GM18870 (cell line): ENCODE results near the gene ANO4.
"Not testable (repeated sequence)": the region's sequence is repeated elsewhere in the genome, so short reads cannot be mapped to it uniquely, and the experiment has no call there.

Experiments used
- ATAC-seq: cut with Tn5 transposase; IDR thresholded peaks from one replicate; pipeline ENCODE4 v1.9.1; 2021; ENCODE audit warnings: moderate library complexity; ENCODE audit not compliant: unreplicated experiment

The ANO4 gene

DNA sequence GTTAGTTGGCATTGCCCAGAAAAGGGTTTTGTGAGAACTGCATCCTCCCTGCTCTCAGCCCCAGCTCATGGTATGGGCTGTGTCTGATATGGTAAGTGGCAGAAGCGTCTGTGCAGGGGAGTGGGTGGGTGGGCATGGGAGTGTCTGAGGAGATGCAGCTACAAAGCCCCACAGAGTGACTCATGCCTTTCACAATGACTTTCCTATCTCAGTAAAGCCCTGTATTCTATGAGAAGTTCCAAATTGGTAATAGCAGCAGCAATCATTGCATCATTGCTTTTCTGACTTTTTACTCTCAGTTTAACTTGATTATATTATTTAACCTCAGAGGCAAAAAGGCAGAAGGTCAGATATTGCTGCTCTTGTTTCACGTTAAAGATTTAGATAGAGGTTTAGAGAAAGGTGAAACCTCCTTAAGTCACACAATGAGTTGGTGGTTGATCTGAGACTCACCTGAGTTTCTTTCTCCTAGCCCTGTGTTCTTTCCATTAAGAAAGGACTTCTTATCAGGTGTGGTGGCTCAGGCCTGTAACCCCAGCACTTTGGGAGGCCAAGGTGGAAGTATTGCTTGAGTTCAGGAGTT lies 243.8 kb downstream of the ANO4 start:
- ATAC-seq = peak; percentile 78

DNA sequence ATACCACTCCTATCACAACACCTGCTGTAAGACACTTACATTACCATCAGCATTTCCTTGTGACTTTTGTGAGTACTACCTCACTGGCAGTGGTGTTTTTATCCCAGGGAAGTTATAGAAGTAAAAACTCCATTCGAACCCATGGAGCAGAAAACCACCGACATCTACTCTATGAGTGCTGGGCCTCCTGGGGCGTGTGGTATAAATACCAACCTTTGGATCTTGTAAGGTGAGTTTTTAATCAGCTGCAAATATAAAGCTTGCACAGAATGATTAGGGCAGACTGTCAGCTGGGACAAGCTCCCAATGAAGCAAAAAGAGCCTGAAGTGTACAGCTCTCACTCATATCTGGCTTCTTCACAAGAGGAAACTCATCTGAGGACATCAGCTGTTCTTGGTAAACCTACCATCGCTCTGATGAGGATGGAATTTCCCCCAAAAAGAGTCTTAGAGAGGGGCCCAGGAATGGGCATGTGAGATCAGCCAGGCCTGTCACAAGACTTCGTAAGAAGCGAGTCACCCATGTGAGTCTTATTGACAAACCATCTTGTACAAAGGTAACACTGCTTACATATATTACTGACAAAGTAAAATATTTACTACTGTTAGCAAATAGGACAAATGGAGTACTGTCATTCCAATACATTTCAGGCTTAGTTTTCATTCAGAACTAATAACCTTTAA lies 245.4 kb downstream of the ANO4 start:
- no peak for ATAC-seq

DNA sequence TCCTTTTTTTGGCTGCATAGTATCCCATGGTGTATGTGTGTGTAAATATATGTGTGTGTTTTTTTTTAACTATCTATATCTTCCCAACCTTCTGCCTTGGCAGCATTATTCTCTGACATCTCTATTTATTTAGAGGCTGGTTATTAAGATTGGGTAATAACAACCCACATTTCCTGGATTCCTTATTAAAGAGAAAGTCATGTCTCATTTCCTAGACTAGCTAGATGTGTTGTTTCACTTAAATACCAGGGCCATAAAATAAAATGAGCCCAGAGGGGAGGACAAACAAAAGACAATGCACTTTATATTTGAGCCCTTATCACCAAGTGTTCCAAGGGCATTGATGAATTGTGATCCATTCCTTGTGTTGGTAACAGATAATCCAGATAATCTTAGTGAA lies 246.4 kb downstream of the ANO4 start:
- no peak for ATAC-seq

DNA sequence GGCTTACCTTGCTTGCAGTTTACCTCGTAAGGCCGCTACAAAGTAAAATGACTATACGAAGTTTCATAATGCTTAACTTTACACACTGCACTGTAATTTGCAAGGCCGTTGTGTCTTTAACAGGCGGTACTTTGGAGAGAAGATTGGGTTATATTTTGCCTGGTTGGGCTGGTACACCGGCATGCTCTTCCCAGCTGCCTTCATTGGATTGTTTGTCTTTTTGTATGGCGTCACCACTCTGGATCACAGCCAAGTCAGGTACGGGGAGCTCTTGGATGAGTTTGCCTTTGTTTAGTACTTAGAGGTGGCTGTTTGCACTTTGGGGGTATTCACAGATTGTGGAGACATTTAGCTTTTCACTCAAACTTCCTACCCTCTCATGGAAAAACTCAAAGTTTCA lies 247.6 kb downstream of the ANO4 start:
- ATAC-seq = no peak

DNA sequence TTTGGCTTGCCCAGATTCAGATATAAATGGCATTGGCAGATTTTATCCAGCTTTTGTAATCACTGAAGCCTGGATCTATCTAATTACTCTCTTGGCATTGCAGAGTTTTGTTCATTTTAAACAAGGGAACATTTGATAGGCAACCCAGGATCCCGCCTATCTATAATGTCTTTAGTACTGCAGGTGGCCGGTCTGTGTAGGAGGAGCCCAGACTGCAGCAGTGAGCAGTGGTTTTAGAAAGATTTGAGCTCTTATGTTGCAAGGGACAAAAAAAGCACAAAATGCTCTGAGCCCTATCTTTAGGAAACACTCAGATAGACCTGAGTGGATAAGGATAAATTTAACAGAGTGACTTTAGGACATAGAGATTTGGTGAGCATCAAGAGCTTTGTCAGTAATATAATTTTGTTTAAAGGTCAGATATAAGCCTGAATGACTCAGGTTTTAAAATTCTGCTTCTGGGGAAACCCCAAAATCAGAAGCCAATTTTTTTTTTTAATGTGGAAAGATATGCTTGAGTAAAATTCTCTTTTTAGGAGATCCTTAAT lies 250.0 kb downstream of the ANO4 start:
- no peak for ATAC-seq

DNA sequence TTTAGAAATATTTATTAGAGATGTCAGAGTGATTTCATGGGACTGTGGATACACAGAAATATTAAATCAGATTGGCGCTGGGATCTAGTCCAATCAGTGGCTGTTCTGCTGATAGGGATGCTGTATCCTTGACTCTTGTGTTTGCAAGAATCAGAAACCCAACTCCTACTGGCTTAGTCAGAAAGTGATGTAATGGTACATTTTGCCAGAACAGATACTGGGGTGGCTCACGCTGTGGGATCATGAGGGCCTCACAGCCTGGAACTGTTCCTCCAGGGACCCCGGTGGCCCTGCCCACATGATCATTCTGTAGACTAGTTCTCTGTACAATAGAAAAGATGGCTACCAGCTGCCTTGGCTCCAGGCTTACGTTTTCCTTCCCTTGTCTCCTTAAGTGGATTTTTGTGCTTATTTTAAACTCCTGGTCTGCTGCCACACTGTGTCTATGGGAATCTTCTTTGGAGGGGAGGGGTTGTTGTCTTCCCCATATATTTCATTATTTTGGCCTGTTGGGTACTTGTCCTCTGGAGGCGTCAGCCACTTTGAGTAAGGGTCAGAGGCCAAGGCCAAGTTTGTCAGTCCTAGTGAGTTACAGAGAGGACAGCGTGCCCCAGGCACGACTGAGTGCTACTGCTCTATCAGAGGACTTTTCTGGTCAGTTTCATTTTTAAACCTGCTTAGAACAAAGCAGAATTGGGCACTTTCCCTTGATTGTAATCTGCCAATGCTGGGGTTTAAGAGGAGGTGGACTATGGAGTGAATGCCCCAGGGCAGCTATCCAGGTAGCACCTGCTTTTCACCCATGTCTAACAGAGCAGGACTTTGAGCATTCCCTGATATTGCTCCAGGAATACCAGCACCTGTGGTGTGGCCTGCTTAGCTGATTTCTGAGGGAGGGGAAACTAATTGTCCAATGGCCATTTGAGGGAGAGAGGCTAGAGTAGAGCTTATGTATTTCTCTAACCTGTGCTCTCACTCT lies 251.2 kb downstream of the ANO4 start:
- ATAC-seq = no peak

DNA sequence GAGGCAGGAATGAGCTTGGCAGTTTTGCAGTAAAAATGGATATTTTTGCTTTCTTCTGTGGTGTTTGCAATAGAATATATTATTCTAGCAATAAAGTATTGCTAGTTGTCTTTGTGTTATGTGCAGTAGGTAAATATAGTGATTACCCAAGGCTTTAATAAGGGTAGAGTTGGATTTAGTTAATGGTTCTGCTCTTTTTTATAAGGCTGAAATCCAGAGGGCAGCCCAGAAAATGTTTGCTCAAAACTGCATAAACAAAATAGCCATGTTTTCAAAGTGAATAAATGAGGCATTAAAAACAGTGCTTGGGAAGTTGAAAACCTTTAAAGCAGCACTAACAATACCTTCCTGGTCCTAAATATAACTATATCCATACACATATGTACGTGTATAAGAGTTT lies 253.1 kb downstream of the ANO4 start:
- ATAC-seq = no peak

DNA sequence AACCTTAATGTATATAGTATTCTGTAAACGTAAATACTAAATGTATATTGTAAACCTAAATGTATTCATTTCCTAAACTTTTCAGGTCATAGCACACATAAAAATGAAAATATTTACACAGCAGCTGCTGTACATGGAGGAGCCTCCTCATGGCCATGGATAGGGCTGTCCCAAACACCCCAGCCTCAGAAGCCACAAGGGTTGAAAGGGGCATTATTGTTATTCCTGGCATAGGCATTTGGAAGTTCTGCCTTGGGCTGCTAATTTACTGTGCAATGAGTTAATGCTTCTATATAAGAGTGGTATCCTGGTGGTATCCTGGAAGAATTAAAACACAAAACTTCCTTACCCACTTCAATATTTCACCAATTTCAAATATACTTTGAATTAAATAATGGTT lies 256.1 kb downstream of the ANO4 start:
- ATAC-seq = no peak

DNA sequence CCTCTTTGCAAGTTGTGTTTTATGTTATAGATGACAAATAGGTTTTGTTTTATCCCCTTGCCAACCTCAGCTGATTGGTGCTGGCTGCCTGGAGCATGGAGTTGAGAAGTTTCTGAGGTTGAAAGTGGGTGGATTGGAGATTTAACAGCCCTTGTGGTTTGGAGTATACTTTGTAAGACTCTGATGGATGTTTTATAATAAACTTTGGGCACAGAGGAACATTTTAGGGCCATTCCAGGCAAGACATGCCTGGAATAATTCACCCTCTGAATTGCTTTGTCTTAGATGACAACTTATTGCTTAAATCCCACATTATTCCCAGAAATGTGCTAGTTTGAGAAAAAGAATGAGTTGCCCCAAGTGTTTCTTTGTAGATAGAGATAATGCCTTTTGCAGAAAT lies 256.6 kb downstream of the ANO4 start:
- no peak for ATAC-seq

DNA sequence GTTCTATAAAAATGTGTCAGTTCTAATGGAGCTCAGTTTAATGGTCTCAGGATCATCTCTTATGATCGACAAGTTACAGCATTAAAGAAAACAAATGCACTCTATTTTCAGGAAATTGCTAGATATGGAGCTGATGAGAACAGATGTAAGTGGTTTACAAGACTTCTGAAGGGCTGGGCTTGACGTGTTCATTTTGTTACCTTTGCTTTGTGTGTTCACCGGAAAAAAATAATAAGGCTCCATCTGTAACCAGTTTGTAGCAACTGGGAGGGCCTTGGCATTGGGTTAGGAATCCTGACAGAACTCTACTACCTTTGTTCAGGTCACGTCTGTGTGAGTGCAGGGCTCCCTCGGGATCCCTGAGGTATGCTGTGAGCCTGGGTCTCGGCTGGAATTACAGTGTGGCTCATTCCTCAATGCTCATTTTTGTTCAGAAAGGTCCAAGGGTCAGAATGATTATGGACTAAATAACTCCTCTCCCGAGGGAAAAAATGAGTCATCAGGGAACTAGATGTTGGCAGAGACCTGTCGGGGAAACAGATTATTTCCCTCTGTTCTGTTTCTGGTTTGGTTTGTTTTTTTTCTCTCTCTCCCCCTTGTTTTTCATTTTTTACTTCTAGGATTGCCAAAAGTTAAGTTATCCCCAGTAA lies 257.4 kb downstream of the ANO4 start:
- no peak for ATAC-seq

DNA sequence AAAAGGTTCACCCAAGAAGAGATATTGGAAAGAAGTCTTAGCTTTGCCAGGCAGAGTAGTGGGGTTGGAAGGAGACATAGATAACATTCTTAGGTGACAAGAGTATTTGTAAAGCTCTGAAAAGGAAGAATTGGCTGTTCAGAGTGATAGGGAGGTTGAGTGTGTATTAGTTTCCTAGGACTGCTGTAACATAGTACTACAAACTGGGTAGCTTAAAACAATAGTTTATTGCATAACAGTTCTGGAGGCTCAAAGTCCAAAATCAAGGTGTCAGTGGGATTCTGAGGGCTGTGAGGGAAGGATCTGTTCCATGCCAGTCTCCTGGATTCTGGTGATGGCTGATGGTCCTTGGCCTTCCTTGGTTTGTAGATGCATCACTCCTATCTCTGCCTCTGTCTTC lies 258.6 kb downstream of the ANO4 start:
- no peak for ATAC-seq

DNA sequence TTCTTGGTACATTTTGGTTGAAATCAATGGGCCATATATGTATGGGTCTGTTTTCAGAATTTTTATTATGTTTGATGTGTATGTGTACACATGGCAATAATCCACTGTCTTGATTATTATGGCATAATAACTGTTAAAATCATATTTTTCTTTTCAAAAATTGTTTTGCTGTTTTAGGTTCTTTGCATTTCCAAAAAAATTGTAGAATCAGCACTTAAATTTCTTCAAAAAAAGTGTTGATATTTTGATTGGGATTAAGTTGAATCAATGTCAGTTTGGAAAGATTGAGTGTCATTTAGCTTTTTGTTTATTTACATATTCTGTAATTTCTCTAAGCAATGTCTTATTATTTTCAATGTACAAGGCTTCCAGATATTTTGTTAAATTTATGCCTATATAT lies 261.4 kb downstream of the ANO4 start:
- no peak for ATAC-seq

DNA sequence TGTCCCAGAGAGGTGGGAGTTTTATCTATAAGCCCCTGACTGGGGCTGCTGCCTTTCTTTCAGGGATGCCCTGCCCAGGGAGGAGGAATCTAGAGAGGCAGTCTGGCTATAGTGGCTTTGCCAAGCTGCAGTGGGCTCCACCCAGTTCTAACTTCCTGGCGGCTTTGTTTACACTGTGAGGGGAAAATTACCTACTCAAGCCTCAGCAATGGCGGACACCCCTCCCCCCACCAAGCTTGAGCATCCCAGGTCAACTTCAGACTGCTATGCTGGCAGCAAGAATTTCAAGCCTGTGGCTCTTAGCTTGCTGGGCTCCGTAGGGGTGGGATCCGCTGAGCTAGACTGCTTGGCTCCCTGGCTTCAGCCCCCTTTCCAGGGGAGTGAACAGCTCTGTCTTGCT lies 267.9 kb downstream of the ANO4 start:
- ATAC-seq = not testable (repeated sequence)

DNA sequence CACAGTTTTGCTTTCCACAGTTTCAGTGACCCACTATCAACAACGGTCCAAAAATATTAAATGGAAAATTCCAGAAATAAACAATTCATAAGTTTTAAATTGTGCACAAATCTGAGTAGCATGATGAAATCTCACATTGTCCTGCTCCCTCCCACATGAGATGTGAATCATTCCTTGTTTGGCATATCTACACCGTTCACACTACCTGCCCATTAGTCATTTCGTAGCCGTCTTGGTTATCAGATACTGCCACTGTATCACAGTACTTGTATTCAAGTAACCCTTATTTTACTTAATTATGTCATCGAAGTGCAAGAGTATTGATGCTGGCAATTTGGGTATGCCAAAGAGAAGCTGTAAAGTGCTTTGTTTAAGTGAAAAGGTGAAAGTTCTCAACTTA lies 270.1 kb downstream of the ANO4 start:
- ATAC-seq = no peak

DNA sequence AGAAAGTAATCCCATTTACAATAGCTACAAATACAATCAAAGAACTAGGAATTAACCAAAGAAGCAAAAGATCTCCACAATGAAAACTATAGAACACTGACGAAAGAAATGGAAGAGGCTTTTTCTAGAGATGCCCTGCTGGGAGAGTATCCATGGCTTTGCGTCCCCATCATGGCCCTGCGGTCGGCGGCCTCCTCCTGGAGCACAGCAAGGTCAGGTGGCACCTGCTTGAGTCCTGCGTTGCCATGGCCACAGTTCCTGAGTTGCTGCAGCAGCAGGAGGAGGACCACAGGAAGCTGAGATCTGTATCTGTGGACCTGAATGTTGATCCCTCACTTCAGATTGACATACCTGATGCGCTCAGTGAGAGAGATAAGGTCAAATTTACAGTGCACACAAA lies 271.9 kb downstream of the ANO4 start:
- no peak for ATAC-seq

DNA sequence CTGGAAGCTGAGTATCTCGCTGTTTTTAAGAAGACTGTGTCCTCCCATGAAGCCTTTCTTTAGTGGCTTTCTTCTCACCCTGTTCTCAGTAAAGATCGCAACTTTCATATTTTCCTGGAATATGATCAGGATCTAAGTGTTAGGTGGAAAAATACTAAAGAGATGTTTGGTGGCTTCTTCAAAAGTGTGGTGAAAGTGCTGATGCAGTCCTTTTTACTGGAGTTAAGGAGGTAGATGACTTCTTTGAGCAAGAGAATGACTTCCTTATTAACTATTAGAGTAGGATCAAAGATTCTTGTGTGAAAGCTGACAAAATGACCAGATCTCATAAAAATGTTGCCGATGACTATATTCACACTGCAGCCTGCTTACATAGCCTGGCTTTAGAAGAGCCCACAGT lies 273.8 kb downstream of the ANO4 start:
- ATAC-seq = no peak

DNA sequence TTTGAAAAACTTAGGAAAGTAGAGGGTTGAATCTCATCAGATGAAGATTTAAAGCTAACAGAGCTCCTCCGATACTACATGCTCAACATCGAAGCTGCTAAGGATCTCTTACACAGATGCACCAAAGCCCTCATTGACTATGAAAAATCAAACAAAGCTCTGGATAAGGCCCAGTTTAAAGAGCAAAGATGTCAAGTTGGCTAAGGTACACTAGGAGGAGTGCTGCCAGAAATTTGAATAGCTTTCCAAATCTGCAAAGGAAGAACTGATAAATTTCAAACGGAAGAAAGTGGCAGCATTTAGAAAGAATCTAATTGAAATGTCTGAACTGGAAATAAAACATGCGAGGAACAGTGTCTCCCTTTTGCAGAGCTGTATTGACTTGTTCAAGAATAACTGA lies 274.3 kb downstream of the ANO4 start:
- no peak for ATAC-seq

DNA sequence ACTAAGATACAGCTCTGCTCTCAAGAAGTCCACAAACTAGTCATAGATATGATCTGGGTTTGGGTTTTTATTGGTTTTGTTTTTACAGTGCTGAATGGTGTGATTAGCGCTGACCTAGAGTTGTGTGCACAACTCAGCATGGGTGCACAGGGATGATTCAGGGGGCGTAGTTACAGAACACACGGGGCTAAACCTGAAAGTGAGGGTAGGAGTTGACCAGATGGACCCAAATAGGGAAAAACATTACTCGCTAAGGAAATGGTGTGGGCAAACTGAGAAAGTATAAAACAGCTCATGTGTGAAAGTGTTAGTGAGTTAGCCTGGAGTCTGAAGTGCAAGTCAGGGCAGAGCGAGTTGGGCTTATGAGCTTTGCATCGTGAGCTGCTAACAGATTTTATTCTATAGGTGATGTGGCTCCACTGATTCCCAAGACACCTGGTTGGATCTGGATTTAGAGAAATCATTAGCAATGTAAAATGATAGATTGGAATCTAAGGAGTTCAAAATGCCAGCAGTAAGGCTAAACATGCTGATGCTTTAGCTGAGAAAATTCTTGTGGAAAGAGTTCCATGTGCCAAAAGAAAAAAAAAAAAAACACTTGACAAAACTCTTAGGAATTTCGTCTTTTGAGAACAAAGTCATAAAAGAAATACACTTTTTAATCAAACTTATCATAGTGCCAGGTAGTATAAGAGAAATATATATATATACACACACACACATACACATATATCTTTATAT lies 280.5 kb downstream of the ANO4 start:
- ATAC-seq = no peak

DNA sequence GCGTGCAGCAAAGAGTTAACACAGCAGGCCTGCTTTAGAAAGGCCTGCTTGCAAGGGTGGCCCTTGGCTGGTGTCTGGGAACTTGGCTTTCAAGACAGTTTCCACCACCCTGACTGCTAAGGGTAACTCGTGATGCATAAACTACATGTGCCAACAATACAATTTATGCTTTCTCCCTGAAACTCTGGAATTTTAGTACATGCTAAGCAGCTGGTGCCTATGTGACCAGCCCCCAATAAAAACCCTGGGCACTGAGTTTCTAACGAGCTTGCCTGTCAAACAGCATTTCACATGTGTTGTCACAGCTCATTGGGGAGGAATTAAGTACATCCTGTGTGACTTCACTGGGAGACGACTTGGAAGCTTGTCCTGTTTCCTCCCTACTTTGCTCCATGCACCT lies 282.3 kb downstream of the ANO4 start:
- no peak for ATAC-seq

DNA sequence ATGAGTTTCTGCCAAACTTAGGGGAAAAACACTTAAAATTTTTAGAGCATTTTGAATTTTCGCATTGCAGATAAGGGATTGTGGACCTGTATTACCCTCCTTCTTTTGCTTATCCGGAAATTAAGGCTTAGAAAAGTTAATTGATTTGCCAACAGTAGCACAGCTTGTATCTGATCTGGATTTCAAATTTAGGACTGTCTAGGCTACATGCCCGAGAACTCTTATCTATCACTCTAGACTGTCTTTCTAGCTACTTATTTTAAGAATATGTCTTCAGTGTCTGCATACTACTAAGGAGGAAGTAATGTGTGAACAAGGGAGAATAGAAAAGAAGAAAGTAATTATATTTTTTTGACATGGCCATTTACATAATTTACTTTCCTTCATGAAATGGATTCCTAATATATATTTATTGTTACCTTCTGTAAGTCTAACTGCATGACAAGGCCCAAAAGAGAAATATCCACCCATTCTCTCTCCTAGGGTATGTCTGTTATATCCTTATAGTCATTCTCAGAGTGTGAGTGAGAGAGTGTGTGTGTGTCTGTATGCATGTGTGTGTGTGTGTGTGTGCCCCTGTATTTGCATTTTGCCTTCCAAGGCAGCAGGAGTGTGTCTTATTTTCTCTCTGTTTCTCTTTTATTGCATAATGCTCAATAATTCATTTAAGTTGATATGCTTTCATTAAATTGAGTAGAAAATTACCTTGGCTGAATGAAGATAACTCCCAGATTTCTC lies 283.4 kb downstream of the ANO4 start:
- ATAC-seq = no peak
